A673 (cell line): ENCODE results near the gene NRG3. TPM values are rescaled to one million over a fixed set of nuclear protein-coding genes. Genes with fewer than 3 reads are reported as not detected.

ENCODE experiments used
- BruUV-seq: library from RNA; stranded (reverse); fragments of 400-500 nt; replicated peaks from 2 replicates; lab custom pipeline; 2021; lab: Mats Ljungman, UMichigan
- CTCF ChIA-PET: fragments of 300-600 bp; sonication (Branson Sonifier 250); formaldehyde crosslinking; loops from one replicate; lab custom pipeline; 2022; ENCODE audit warnings: antibody characterized with exemption; lab: Charles Lee
- POLR2A ChIA-PET: fragments of 300-600 bp; sonication (Branson Sonifier 250); formaldehyde crosslinking; loops from one replicate; lab custom pipeline; 2022; ENCODE audit warnings: antibody characterized with exemption; ENCODE audit not compliant: low non-redundant PET; lab: Charles Lee
- DNase-seq: peaks from one replicate; pipeline ENCODE4 v3.0.0-alpha.2; 2015; ENCODE audit warnings: low spot score
- H3K27ac ChIP-seq: fragments of 200-600 bp; sonication (generic); 2 replicates; pipeline ENCODE4 v1.5.1; 2016; ENCODE audit warnings: mixed run types, low read depth, mild to moderate bottlenecking, mixed read lengths, antibody characterized with exemption, low read length; ENCODE audit not compliant: poor library complexity, severe bottlenecking
- H3K27me3 ChIP-seq: fragments of 200-600 bp; sonication (generic); replicated peaks from 2 replicates; pipeline ENCODE4 v1.6.1; 2017; ENCODE audit warnings: mixed run types, low read depth, mild to moderate bottlenecking, mixed read lengths, antibody characterized with exemption, low read length; ENCODE audit not compliant: insufficient read depth, poor library complexity
- H3K36me3 ChIP-seq: fragments of 200-600 bp; sonication (generic); 2 replicates; pipeline ENCODE4 v1.6.1; 2016; ENCODE audit warnings: mixed run types, mild to moderate bottlenecking, mixed read lengths, antibody characterized with exemption, low read length; ENCODE audit not compliant: insufficient read depth, poor library complexity, severe bottlenecking
- H3K4me1 ChIP-seq: fragments of 200-600 bp; sonication (generic); 2 replicates; pipeline ENCODE4 v1.6.1; 2017; ENCODE audit warnings: mixed run types, mild to moderate bottlenecking, mixed read lengths, antibody characterized with exemption, low read length; ENCODE audit not compliant: insufficient read depth, poor library complexity, severe bottlenecking
- H3K4me3 ChIP-seq: fragments of 200-600 bp; sonication (generic); 2 replicates; pipeline ENCODE4 v1.5.1; 2016; ENCODE audit warnings: low read depth, mixed run types, mild to moderate bottlenecking, mixed read lengths, low read length; ENCODE audit not compliant: poor library complexity, severe bottlenecking
- H3K9me3 ChIP-seq: fragments of 200-600 bp; sonication (generic); 2 replicates; pipeline ENCODE4 v1.6.1; 2016; ENCODE audit warnings: mixed run types, low read depth, mild to moderate bottlenecking, mixed read lengths, antibody characterized with exemption, low read length; ENCODE audit not compliant: poor library complexity, severe bottlenecking
- EZH2 ChIP-seq: fragments of 200-600 bp; sonication (generic); IDR thresholded peaks from 2 replicates; pipeline ENCODE4 v1.6.1; 2017; ENCODE audit warnings: borderline replicate concordance, low read depth, mild to moderate bottlenecking, mixed read lengths, antibody characterized with exemption, low read length; ENCODE audit not compliant: poor library complexity, severe bottlenecking
- intact Hi-C: fragments of 100-400 bp; cut with micrococcal nuclease; formaldehyde crosslinking; loops from one replicate; pipeline ENCODE4 v1.10.0; 2022; ENCODE audit not compliant: unreplicated experiment
- total RNA-seq: library from RNA; stranded (reverse); gene quantifications from 2 replicates; pipeline ENCODE4 v1.2.3, GENCODE V29; 2021
- TF ChIP-seq, protein P1 (sequence below): fragments of 300-800, 200-600 bp; sonication (generic); conservative IDR thresholded peaks from 2 replicates; pipeline ENCODE4 v1.5.1; 2017; ENCODE audit warnings: low read depth, mild to moderate bottlenecking, antibody characterized with exemption, low read length, moderate library complexity, mixed read lengths

The NRG3 gene
- total RNA-seq, 1 experiment from 2014 or later: not detected

DNA sequence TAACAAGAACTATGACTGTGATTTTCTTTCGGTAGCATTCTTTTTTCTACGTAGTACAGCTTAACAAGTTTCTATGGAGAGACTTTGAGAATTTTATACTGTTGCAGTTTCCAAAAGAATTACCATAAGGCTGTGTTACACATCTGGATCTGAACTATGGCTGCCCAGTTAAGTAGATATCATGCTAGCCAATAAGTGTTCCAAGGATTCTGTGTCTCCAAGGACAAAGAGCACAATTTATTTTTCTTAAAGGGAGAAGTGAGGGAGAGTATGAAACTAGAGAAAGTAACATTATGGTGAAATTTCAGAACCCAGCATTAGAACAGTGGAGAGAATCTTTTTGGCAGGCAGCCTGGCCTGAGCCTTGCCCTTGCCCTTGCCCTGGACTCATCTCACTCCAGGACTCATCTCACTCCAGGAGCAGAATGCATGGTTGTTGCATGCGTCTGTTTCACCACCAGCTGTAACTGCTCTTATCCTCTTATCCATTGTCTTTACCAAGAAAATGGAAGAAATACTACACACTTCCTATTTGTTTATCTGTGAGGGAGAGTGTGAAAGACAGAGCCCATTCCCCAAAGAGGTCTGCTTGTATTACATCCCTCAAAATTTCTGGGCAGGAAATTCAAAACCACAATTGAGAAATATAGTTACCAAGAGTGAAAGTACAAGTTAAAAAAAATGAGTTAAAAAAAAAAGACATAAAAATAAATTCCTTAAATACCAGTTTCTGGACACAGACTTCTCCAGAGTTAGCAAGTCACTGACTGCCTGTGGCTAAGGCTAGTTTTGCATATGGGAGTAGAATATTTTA is 1067.5 kb downstream of the NRG3 start:
- H3K27ac ChIP-seq: no peak overlapping the region

GRCh38 chr10:82943142-82943541 is 1068.1 kb downstream of the NRG3 start:
- TF ChIP-seq, protein P1, sequence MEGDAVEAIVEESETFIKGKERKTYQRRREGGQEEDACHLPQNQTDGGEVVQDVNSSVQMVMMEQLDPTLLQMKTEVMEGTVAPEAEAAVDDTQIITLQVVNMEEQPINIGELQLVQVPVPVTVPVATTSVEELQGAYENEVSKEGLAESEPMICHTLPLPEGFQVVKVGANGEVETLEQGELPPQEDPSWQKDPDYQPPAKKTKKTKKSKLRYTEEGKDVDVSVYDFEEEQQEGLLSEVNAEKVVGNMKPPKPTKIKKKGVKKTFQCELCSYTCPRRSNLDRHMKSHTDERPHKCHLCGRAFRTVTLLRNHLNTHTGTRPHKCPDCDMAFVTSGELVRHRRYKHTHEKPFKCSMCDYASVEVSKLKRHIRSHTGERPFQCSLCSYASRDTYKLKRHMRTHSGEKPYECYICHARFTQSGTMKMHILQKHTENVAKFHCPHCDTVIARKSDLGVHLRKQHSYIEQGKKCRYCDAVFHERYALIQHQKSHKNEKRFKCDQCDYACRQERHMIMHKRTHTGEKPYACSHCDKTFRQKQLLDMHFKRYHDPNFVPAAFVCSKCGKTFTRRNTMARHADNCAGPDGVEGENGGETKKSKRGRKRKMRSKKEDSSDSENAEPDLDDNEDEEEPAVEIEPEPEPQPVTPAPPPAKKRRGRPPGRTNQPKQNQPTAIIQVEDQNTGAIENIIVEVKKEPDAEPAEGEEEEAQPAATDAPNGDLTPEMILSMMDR: no peak
- no peak for TF ChIP-seq EZH2
- BruUV-seq: no TSS peak
- Histone ChIP-seq H3K4me3 (no peak overlapping the region), H3K4me1 (no peaks in the 10 kb centered on the region), H3K36me3 (no peaks in the 10 kb centered on the region), H3K27ac (no peak overlapping the region), H3K27me3 (no peaks in the 10 kb centered on the region), H3K9me3 (peaks cover 15% of the 10 kb centered on the region)
- DNase-seq: no peak
- ChIA-PET CTCF (no interaction called here), POLR2A (no interaction called here)
- intact Hi-C loops: no loop called here

More for the DNA sequence above, 1067.5 kb downstream of the NRG3 start:
- ChIA-PET POLR2A (no interaction called here), CTCF (no interaction called here)
- no peak for DNase-seq
- Histone ChIP-seq H3K36me3 (no peaks in the 10 kb centered on the region), H3K9me3 (peaks cover 15% of the 10 kb centered on the region), H3K4me1 (no peaks in the 10 kb centered on the region), H3K27me3 (no peaks in the 10 kb centered on the region), H3K4me3 (no peak overlapping the region)
- no TSS peak for BruUV-seq
- no peak for TF ChIP-seq EZH2
- TF ChIP-seq, protein P1: no peak
- intact Hi-C loops: no loop called here

GRCh38 chr10:82949816-82950575 is 1075.0 kb downstream of the NRG3 start:
- Histone ChIP-seq H3K27me3 (no peaks in the 10 kb centered on the region), H3K4me3 (no peak overlapping the region), H3K4me1 (no peaks in the 10 kb centered on the region), H3K27ac (no peak overlapping the region), H3K9me3 (peaks cover 9% of the 10 kb centered on the region), H3K36me3 (no peaks in the 10 kb centered on the region)
- intact Hi-C loops: no loop called here
- CTCF ChIA-PET: no interaction called here
- POLR2A ChIA-PET: no interaction called here
- BruUV-seq: no TSS peak
- DNase-seq: no peak
- TF ChIP-seq, protein P1: no peak
- TF ChIP-seq EZH2: no peak
